AG08395 (cell line): ENCODE results near the gene FAM20C.

Experiments used
- DNase-seq: peaks from one replicate; pipeline ENCODE4 v3.0.0; 2012; ENCODE audit warnings: mixed read lengths, low spot score

The FAM20C gene

GRCh38 chr7:159370-160270, 32.8 kb upstream of the FAM20C start:
- DNase-seq = no peak

- DNase-seq = no peak
Measured at GRCh38 chr7:160958-161725, 31.2 kb upstream of the FAM20C start.

GRCh38 chr7:162632-163297, 29.6 kb upstream of the FAM20C start:
- DNase-seq = peak; percentile 72

GRCh38 chr7:163298-163695, 29.1 kb upstream of the FAM20C start:
- DNase-seq = no peak

GRCh38 chr7:163971-164881, 28.1 kb upstream of the FAM20C start:
- no peak for DNase-seq

- DNase-seq = no peak
Measured at GRCh38 chr7:164882-165660, 27.3 kb upstream of the FAM20C start.

- no peak for DNase-seq
Measured at GRCh38 chr7:165661-166337, 26.6 kb upstream of the FAM20C start.

GRCh38 chr7:166338-167060, 25.9 kb upstream of the FAM20C start:
- DNase-seq = no peak

GRCh38 chr7:167090-167855, 25.1 kb upstream of the FAM20C start:
- DNase-seq = no peak

- DNase-seq = no peak
Measured at GRCh38 chr7:167976-168791, 24.2 kb upstream of the FAM20C start.

- no peak for DNase-seq
Measured at GRCh38 chr7:169276-170172, 22.8 kb upstream of the FAM20C start.

- DNase-seq = no peak
Measured at GRCh38 chr7:170551-171363, 21.6 kb upstream of the FAM20C start.

GRCh38 chr7:171364-171904, 20.9 kb upstream of the FAM20C start:
- DNase-seq = no peak

GRCh38 chr7:171912-172515, 20.4 kb upstream of the FAM20C start:
- DNase-seq = no peak
